ENCODE measurements around the gene CEMIP.

CEMIP gene

GRCh38 chr15:80929689-80930088 lies 150.5 kb downstream of the CEMIP start:
- Mint-ChIP-seq H3K4me1 (ENCODE audit: low read depth) (no peaks in the 10 kb centered on the region), H3K4me3 (no peak overlapping the region), H3K27ac (no peak overlapping the region), H3K36me3 (ENCODE audit: low read depth) (peaks cover under 1% of the 10 kb centered on the region), H3K9me3 (no peaks in the 10 kb centered on the region), H3K27me3 (no peaks in the 10 kb centered on the region)
- DNase-seq = no peak

GRCh38 chr15:80931191-80931590 lies 152.0 kb downstream of the CEMIP start:
- H3K27ac Mint-ChIP-seq = no peak overlapping the region
- no peaks in the 10 kb centered on the region for H3K9me3 Mint-ChIP-seq
- no peak overlapping the region for H3K4me3 Mint-ChIP-seq

GRCh38 chr15:80931721-80932512 lies 152.7 kb downstream of the CEMIP start:
- no peak for DNase-seq
- Mint-ChIP-seq H3K4me3 (no peak overlapping the region), H3K4me1 (ENCODE audit: low read depth) (no peaks in the 10 kb centered on the region), H3K36me3 (ENCODE audit: low read depth) (peaks cover 12% of the 10 kb centered on the region), H3K27ac (no peak overlapping the region), H3K27me3 (no peaks in the 10 kb centered on the region), H3K9me3 (no peaks in the 10 kb centered on the region)

More at GRCh38 chr15:80931191-80931590, 152.0 kb downstream of the CEMIP start:
- no peaks in the 10 kb centered on the region for H3K27me3 Mint-ChIP-seq
- H3K36me3 Mint-ChIP-seq (ENCODE audit: low read depth) = peaks cover 4% of the 10 kb centered on the region
- H3K4me1 Mint-ChIP-seq (ENCODE audit: low read depth) = no peaks in the 10 kb centered on the region
- no peak for DNase-seq

GRCh38 chr15:80932513-80932815 lies 153.3 kb downstream of the CEMIP start:
- Mint-ChIP-seq H3K36me3 (ENCODE audit: low read depth) (peaks cover 17% of the 10 kb centered on the region), H3K9me3 (no peaks in the 10 kb centered on the region), H3K27ac (no peak overlapping the region), H3K4me1 (ENCODE audit: low read depth) (no peaks in the 10 kb centered on the region), H3K27me3 (no peaks in the 10 kb centered on the region), H3K4me3 (no peak overlapping the region)
- DNase-seq = no peak

GRCh38 chr15:80932989-80933388 lies 153.8 kb downstream of the CEMIP start:
- H3K9me3 Mint-ChIP-seq = no peaks in the 10 kb centered on the region
- H3K27ac Mint-ChIP-seq = no peak overlapping the region
- DNase-seq = no peak
- peaks cover 22% of the 10 kb centered on the region for H3K36me3 Mint-ChIP-seq (ENCODE audit: low read depth)
- H3K4me1 Mint-ChIP-seq (ENCODE audit: low read depth) = no peaks in the 10 kb centered on the region
- no peak overlapping the region for H3K4me3 Mint-ChIP-seq
- no peaks in the 10 kb centered on the region for H3K27me3 Mint-ChIP-seq

GRCh38 chr15:80934761-80935221 lies 155.6 kb downstream of the CEMIP start:
- Mint-ChIP-seq H3K4me3 (no peak overlapping the region), H3K36me3 (ENCODE audit: low read depth) (peaks cover 28% of the 10 kb centered on the region), H3K27ac (no peak overlapping the region), H3K4me1 (ENCODE audit: low read depth) (no peaks in the 10 kb centered on the region), H3K27me3 (no peaks in the 10 kb centered on the region), H3K9me3 (no peaks in the 10 kb centered on the region)
- no peak for DNase-seq

- DNase-seq = no peak
- Mint-ChIP-seq H3K9me3 (no peaks in the 10 kb centered on the region), H3K27ac (no peak overlapping the region), H3K27me3 (no peaks in the 10 kb centered on the region), H3K36me3 (ENCODE audit: low read depth) (peaks cover 36% of the 10 kb centered on the region), H3K4me3 (no peak overlapping the region), H3K4me1 (ENCODE audit: low read depth) (no peaks in the 10 kb centered on the region)
Measured at GRCh38 chr15:80936288-80937078, 157.3 kb downstream of the CEMIP start.

- H3K36me3 Mint-ChIP-seq (ENCODE audit: low read depth) = peaks cover 49% of the 10 kb centered on the region
- H3K27me3 Mint-ChIP-seq = no peaks in the 10 kb centered on the region
- no peaks in the 10 kb centered on the region for H3K9me3 Mint-ChIP-seq
- no peak for DNase-seq
- H3K4me3 Mint-ChIP-seq = no peak overlapping the region
- H3K27ac Mint-ChIP-seq = no peak overlapping the region
- no peaks in the 10 kb centered on the region for H3K4me1 Mint-ChIP-seq (ENCODE audit: low read depth)
Measured at GRCh38 chr15:80937718-80938117, 158.5 kb downstream of the CEMIP start.

GRCh38 chr15:80939216-80939615 lies 160.0 kb downstream of the CEMIP start:
- H3K4me3 Mint-ChIP-seq = no peak overlapping the region
- H3K36me3 Mint-ChIP-seq (ENCODE audit: low read depth) = peaks cover 62% of the 10 kb centered on the region
- H3K27ac Mint-ChIP-seq = no peak overlapping the region
- no peaks in the 10 kb centered on the region for H3K27me3 Mint-ChIP-seq
- no peaks in the 10 kb centered on the region for H3K9me3 Mint-ChIP-seq
- DNase-seq = no peak
- H3K4me1 Mint-ChIP-seq (ENCODE audit: low read depth) = no peaks in the 10 kb centered on the region

GRCh38 chr15:80940331-80940730 lies 161.2 kb downstream of the CEMIP start:
- Mint-ChIP-seq H3K4me3 (no peak overlapping the region), H3K4me1 (ENCODE audit: low read depth) (no peaks in the 10 kb centered on the region), H3K27ac (no peak overlapping the region), H3K36me3 (ENCODE audit: low read depth) (peaks cover 66% of the 10 kb centered on the region), H3K27me3 (no peaks in the 10 kb centered on the region), H3K9me3 (no peaks in the 10 kb centered on the region)
- no peak for DNase-seq

- Mint-ChIP-seq H3K27me3 (no peaks in the 10 kb centered on the region), H3K9me3 (no peaks in the 10 kb centered on the region), H3K27ac (no peak overlapping the region), H3K36me3 (ENCODE audit: low read depth) (peaks cover 71% of the 10 kb centered on the region), H3K4me1 (ENCODE audit: low read depth) (no peaks in the 10 kb centered on the region), H3K4me3 (no peak overlapping the region)
- DNase-seq = no peak
Measured at GRCh38 chr15:80940851-80941250, 161.7 kb downstream of the CEMIP start.

GRCh38 chr15:80942266-80942665 lies 163.1 kb downstream of the CEMIP start:
- H3K9me3 Mint-ChIP-seq = no peaks in the 10 kb centered on the region
- peaks cover 71% of the 10 kb centered on the region for H3K36me3 Mint-ChIP-seq (ENCODE audit: low read depth)
- H3K4me3 Mint-ChIP-seq = no peak overlapping the region
- H3K27ac Mint-ChIP-seq = no peak overlapping the region
- no peaks in the 10 kb centered on the region for H3K4me1 Mint-ChIP-seq (ENCODE audit: low read depth)
- no peak for DNase-seq
- H3K27me3 Mint-ChIP-seq = no peaks in the 10 kb centered on the region

- H3K9me3 Mint-ChIP-seq = no peaks in the 10 kb centered on the region
- H3K4me3 Mint-ChIP-seq = no peak overlapping the region
- DNase-seq = peak; percentile 9
- peaks cover 71% of the 10 kb centered on the region for H3K36me3 Mint-ChIP-seq (ENCODE audit: low read depth)
- H3K27me3 Mint-ChIP-seq = no peaks in the 10 kb centered on the region
- H3K27ac Mint-ChIP-seq = no peak overlapping the region
- no peaks in the 10 kb centered on the region for H3K4me1 Mint-ChIP-seq (ENCODE audit: low read depth)
Measured at GRCh38 chr15:80942746-80943565, 163.8 kb downstream of the CEMIP start.

- no peak overlapping the region for H3K4me3 Mint-ChIP-seq
- no peaks in the 10 kb centered on the region for H3K27me3 Mint-ChIP-seq
- peaks cover 83% of the 10 kb centered on the region for H3K36me3 Mint-ChIP-seq (ENCODE audit: low read depth)
- no peak for DNase-seq
- no peaks in the 10 kb centered on the region for H3K9me3 Mint-ChIP-seq
- H3K27ac Mint-ChIP-seq = no peak overlapping the region
- H3K4me1 Mint-ChIP-seq (ENCODE audit: low read depth) = no peaks in the 10 kb centered on the region
Measured at GRCh38 chr15:80944818-80945217, 165.6 kb downstream of the CEMIP start.

All from activated T-cell treated with anti-CD3 and anti-CD28 coated beads, Interleukin-2, amount 50 U/mL, for 24 hours (primary cell).